Measurements from ENCODE around the gene HEPACAM2. TPM values are rescaled to one million over a fixed set of nuclear protein-coding genes. Genes with fewer than 3 reads are reported as not detected.

The HEPACAM2 gene
- polyA plus RNA-seq, 2 of the 4 experiments (the other 2 are of a cell fraction), result 0.05 TPM; not detected in 1

- POLR2A ChIA-PET, result no interaction called here
- CTCF ChIA-PET, result no interaction called here
- no peak overlapping the region for H3K4me2 ChIP-seq
- no peak for FAIRE-seq
- TF ChIP-seq KDM1A (IDR thresholded peaks at IDR 0.05; ENCODE audit: low read depth) (no peak), SREBF2 (IDR thresholded peaks at IDR 0.05) (no peak), CBX8 (IDR thresholded peaks at IDR 0.05) (no peak), TFCP2L1 (CRISPR knock-in tag; IDR thresholded peaks at IDR 0.05) (no peak), POLR2A (IDR thresholded peaks at IDR 0.05; ENCODE audit: low read length) (no peak), BCL3 (IDR thresholded peaks at IDR 0.05) (no peak), MAZ (IDR thresholded peaks at IDR 0.05; ENCODE audit: borderline replicate concordance, low read depth, low read length) (no peak)
- H3K4me3 ChIP-seq, result no peak overlapping the region
- no peak overlapping the region for H3K27ac ChIP-seq
- no peaks in the 10 kb centered on the region for H3K4me1 ChIP-seq
- peaks cover 3% of the 10 kb centered on the region; the same call in 1 of the 3 replicates for H3K9me3 ChIP-seq
- WGBS (ENCODE audit: missing lambda C conversion rate), result 58% methylated on average over 1 of the region's 1 CpG
- DNase-seq (ENCODE audit: low read depth in 1 of 2, low spot score in 1 of 2), result no peak
- no peak for ATAC-seq
Observed at GRCh38 chr7:93165447-93165846, 60.8 kb downstream of the HEPACAM2 start.

DNA sequence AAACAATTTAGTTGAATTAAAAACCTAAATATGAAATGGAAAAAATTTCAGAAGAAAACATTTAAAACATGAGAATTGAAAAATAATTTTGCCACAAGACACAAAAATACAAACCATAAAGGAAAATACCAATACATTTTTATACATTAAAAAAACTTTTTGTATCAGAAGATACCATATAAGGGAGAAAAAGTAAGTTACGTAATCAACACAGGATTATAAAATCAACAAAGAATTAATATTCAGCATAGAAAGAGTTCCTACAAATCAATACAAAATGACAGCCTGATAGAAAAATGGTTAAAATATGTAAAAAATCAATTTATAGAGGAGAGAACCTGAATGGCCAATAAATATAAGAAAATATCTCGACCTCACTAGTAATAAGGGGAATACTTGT lies 61.5 kb downstream of the HEPACAM2 start:
- no peak for DNase-seq (ENCODE audit: low read depth in 1 of 2, low spot score in 1 of 2)
- no peak overlapping the region for H3K4me3 ChIP-seq
- no peak for ATAC-seq
- no peak for FAIRE-seq
- no peak overlapping the region for H3K27ac ChIP-seq
- CTCF ChIA-PET, result no interaction called here
- H3K9me3 ChIP-seq, result no peaks in the 10 kb centered on the region
- H3K4me1 ChIP-seq, result no peaks in the 10 kb centered on the region
- 53% methylated on average over 2 of the region's 2 CpGs for WGBS (ENCODE audit: missing lambda C conversion rate)
- no peak overlapping the region for H3K4me2 ChIP-seq
- POLR2A ChIA-PET, result no interaction called here
- no peak for TF ChIP-seq FOSL2 (IDR thresholded peaks at IDR 0.05)
- TF ChIP-seq FOSL2 (CRISPR knock-in tag; IDR thresholded peaks at IDR 0.05), result no peak
- TF ChIP-seq SREBF2 (IDR thresholded peaks at IDR 0.05), result no peak
- TF ChIP-seq BCL3 (IDR thresholded peaks at IDR 0.05), result no peak
- TF ChIP-seq HOXB13 (CRISPR knock-in tag; IDR thresholded peaks at IDR 0.05; ENCODE audit: low read depth), result no peak
- TF ChIP-seq EHMT2 (IDR thresholded peaks at IDR 0.05; ENCODE audit: low read depth), result no peak
- no peak for TF ChIP-seq FOSB (CRISPR knock-in tag; IDR thresholded peaks at IDR 0.05)
- no peak for TF ChIP-seq CHD4 (IDR thresholded peaks at IDR 0.05; ENCODE audit: borderline replicate concordance)
- TF ChIP-seq, protein P1, sequence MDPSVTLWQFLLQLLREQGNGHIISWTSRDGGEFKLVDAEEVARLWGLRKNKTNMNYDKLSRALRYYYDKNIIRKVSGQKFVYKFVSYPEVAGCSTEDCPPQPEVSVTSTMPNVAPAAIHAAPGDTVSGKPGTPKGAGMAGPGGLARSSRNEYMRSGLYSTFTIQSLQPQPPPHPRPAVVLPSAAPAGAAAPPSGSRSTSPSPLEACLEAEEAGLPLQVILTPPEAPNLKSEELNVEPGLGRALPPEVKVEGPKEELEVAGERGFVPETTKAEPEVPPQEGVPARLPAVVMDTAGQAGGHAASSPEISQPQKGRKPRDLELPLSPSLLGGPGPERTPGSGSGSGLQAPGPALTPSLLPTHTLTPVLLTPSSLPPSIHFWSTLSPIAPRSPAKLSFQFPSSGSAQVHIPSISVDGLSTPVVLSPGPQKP (IDR thresholded peaks at IDR 0.05; ENCODE audit: low read depth, low read length), result no peak
- TF ChIP-seq, protein P2, sequence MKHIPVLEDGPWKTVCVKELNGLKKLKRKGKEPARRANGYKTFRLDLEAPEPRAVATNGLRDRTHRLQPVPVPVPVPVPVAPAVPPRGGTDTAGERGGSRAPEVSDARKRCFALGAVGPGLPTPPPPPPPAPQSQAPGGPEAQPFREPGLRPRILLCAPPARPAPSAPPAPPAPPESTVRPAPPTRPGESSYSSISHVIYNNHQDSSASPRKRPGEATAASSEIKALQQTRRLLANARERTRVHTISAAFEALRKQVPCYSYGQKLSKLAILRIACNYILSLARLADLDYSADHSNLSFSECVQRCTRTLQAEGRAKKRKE (CRISPR knock-in tag; IDR thresholded peaks at IDR 0.05; ENCODE audit: low read depth), result no peak
- no peak for TF ChIP-seq RAD21 (conservative IDR thresholded peaks at IDR 0.05 in 1 of 2, IDR thresholded peaks at IDR 0.05 in 1 of 2)
- no peak for TF ChIP-seq MAZ (IDR thresholded peaks at IDR 0.05; ENCODE audit: borderline replicate concordance, low read depth, low read length)
- TF ChIP-seq RNF2 (IDR thresholded peaks at IDR 0.05; ENCODE audit: borderline replicate concordance, low read depth), result no peak
- TF ChIP-seq RARB (CRISPR knock-in tag; IDR thresholded peaks at IDR 0.05), result no peak
- TF ChIP-seq GATA3 (IDR thresholded peaks at IDR 0.05; ENCODE audit: borderline replicate concordance), result no peak
- TF ChIP-seq HEYL (CRISPR knock-in tag; IDR thresholded peaks at IDR 0.05), result no peak
